H54 (cell line): ENCODE data around the gene CD6.

Source experiments
- DNase-seq: peaks from one replicate; pipeline ENCODE4 v3.0.0; 2011; ENCODE audit warnings: low spot score, mixed read lengths; ENCODE audit not compliant: insufficient read length
- FAIRE-seq: peaks from 3 replicates; lab custom pipeline; 2011; peaks lifted over from hg19 to GRCh38; lab: Jason Lieb, UNC
- POLR2A ChIP-seq: IDR thresholded peaks from 2 replicates; pipeline ENCODE4 v1.6.1; 2011; ENCODE audit warnings: low read depth, mild to moderate bottlenecking, low read length

Gene CD6

GRCh38 chr11:61065955-61066638, 94.6 kb downstream of the CD6 start:
- no peak for TF ChIP-seq POLR2A
- no peak for FAIRE-seq
- no peak for DNase-seq

- FAIRE-seq = no peak
Observed at GRCh38 chr11:61066645-61067044, 95.2 kb downstream of the CD6 start.

GRCh38 chr11:61067782-61068446, 96.4 kb downstream of the CD6 start:
- no peak for TF ChIP-seq POLR2A
- DNase-seq = no peak
- no peak for FAIRE-seq

More at GRCh38 chr11:61066645-61067044, 95.2 kb downstream of the CD6 start:
- TF ChIP-seq POLR2A = no peak
- no peak for DNase-seq

- TF ChIP-seq POLR2A = no peak
- FAIRE-seq (no peak), DNase-seq (no peak)
Observed at GRCh38 chr11:61068581-61068980, 97.1 kb downstream of the CD6 start.

DNA sequence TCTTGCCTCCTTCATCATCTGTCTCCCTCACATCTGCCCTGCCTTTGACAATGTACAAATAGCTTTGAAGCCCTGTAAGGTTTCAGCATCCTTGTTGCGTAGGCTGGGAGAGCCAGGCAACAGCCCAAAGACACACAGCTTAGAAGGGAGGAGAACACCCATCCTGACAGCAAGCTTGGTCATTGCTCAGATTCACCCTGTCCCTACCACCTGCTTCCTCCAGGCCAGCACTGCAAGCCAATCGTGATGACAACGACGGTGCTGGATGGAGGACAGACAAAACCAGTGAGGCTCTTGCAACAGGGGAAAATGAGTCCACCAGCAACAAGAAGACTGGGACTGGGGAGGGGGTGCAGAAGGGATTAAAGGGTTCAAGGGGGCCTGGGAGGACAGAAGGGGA, 97.9 kb downstream of the CD6 start:
- TF ChIP-seq POLR2A = no peak
- FAIRE-seq (no peak), DNase-seq (no peak)
